ENCODE results near the gene PRAMEF11. TPM values are rescaled to one million over a fixed set of nuclear protein-coding genes. Genes with fewer than 3 reads are reported as not detected.

Gene PRAMEF11
- total RNA-seq, 2 experiments from 2014 or later = not detected

Other genes starting within 250 kb of the PRAMEF11 start
- 10 to 100 TPM; 33.3 to 34.6 TPM for gene DHRS3, start 213.2 kb downstream of the PRAMEF11 start, total RNA-seq
- gene AADACL4, start 187.3 kb downstream of the PRAMEF11 start, total RNA-seq = not detected
- gene AADACL3, start 115.3 kb downstream of the PRAMEF11 start, total RNA-seq = not detected
- gene CFAP107, start 85.2 kb downstream of the PRAMEF11 start, total RNA-seq = not detected
- not detected for gene PRAMEF12, start 57.7 kb downstream of the PRAMEF11 start, total RNA-seq
- gene PRAMEF1, start 40.0 kb downstream of the PRAMEF11 start, total RNA-seq = not detected
- gene HNRNPCL1, start 17.3 kb upstream of the PRAMEF11 start, total RNA-seq = not detected
- gene PRAMEF2, start 25.7 kb upstream of the PRAMEF11 start, total RNA-seq = not detected
- not detected for gene PRAMEF4, start 54.8 kb upstream of the PRAMEF11 start, total RNA-seq
- not detected for gene PRAMEF10, start 66.9 kb upstream of the PRAMEF11 start, total RNA-seq
- not detected for gene PRAMEF7, start 85.2 kb upstream of the PRAMEF11 start, total RNA-seq
- gene PRAMEF6, start 116.2 kb upstream of the PRAMEF11 start, total RNA-seq = not detected
- not detected for gene PRAMEF27, start 225.2 kb upstream of the PRAMEF11 start, total RNA-seq
- not detected for gene HNRNPCL3, start 229.4 kb upstream of the PRAMEF11 start, total RNA-seq
- not detected for gene PRAMEF25, start 239.4 kb upstream of the PRAMEF11 start, total RNA-seq